GM19324 (cell line): ENCODE results near the gene CCDC149.

Experiments
- ATAC-seq: cut with Tn5 transposase; IDR thresholded peaks from one replicate; pipeline ENCODE4 v1.9.1; 2021; ENCODE audit warnings: mild to moderate bottlenecking, moderate library complexity; ENCODE audit not compliant: unreplicated experiment, low FRiP score

CCDC149 gene

DNA sequence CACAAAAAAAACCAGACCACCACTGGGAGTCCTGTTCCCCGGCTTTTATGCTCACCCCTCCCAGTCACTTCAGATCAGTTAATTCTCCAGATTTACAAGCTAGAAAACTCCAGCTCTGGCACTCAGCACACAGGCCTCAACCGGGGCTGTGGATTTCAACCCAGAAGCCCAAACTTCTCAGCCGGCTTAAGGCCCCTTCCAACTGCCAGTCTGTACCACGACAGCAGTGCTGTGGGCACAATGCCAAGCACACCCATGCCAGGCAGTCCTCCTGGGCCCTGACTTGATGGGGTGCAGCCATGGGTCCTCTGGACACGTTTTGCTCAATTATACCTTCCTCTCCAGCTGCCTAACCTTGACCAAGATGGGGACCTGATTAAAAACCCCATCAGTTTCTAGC is 105.2 kb downstream of the CCDC149 start:
- no peak for ATAC-seq

DNA sequence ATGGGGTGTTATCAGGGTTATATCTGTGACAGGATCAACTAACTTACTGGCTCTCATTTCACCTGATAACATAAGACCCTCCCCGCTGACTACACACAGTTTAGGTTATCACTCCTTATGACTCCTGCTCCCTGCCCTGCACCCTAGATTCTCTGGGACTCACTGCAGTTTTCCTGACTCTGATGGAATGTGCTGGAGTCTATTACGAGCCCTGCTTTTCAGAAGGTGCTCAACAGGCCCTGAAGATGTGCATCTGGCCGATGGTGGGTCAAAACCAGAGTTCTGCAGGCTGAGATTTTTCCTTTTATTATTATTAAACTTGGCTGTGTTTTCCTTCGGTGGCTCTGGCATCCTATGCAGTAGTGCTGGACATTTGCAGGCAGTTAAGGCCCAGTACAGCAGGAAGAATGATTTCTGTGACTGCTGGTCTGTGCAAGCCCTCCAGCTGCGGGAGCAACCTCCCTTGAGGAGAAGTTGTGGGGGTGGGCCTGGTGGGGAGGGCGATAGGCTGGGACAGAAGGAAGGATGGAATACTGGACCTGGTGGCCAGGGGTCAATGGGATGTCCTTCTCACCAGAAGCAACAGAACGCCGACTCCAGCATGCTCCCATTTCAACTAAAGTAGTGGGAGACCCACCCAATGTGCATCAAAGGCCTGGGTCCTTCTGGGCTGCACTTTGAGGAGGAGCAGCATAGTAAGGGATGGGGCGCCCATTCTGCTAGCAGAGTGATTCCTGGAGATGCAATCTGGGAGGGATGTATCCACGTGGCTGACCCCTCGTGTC is 106.4 kb downstream of the CCDC149 start:
- no peak for ATAC-seq

DNA sequence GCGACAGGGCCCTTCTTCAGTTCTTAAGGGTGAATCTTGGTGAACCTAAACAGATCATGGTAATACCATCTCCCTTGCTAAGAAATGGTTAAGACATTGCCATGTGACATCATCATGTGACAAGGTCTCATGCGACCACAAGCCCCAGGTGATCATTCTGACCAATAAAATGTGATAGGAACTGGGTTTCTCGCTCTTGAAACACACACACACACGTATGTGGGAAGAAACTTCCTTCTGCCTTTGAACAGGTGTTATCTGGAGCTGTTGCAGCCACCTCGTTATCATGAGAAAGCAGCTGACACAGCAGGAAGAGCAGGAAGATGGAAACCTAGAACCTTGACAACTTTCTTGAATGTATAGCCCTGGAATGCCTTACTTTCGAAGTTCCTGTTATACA is 107.3 kb downstream of the CCDC149 start:
- no peak for ATAC-seq

DNA sequence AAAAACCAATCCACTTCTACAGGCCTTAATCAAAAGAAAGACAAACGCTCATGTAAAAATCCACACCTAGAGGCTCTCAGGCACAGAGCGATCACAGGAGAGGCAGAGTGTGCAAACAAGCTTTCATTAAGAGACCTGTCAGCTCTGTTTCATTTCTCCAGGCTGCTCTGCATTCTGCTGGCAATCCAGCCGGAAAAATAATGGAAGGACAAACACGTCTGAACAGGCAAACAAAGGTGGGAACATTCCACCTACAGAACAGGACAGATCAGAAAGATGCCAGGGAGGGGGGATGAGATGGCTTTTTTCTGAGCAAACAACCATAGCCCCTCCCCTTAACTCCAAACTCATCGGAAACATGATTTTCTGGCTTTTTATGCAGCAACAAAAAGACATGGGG is 107.8 kb downstream of the CCDC149 start:
- ATAC-seq, result no peak

DNA sequence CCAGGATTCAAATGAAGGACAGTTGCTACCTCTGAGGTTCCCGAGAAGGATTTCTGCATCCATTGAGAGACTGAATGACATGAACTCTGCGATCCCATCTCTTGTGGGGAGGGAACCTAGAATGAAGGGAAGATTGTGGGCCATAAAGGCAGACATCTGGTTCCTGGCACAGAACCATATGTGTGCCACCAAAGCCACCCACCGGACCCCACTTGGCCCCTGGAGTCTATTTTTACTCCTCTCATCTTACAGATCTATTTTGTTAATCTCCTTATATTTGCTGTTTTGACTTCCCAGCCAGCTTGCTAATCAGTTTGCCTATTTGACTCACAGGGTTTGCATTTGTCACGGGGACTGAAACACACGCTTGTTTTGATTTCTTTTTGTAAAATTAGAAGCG is 110.2 kb downstream of the CCDC149 start:
- ATAC-seq, result no peak

DNA sequence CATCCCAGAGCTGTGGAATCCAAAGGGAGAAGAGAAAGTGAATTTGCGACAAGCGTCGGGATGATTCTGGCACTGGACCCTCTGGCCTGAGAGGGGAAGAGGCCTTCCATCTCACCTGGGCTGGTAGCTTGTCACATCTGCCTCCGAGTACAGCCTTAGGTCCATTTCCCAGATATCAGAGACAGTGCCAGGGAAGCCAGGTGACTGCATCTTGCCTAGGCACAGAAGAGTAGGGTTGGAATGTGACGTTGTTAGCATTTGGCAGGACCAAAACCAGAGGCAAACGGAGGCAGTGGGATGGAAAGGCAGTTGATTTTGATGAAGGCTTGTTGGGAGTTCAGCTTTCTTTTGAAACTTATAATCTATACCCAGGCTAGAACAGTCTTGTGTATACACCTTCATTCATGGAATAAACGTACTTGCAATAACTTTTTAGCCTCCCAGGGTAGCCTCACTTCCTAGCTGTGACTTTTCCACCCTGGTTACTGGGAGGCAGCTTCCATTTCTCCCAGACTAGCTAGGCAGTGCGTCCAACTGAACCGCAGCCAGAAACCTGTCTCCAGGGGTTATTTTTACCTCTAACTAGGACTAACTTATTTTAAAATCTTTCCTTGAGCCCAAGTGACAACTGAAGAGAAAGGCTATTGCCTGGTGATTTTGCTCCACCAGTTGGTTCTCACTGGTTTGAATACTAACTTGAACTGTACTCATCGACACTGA is 111.5 kb downstream of the CCDC149 start:
- no peak for ATAC-seq

DNA sequence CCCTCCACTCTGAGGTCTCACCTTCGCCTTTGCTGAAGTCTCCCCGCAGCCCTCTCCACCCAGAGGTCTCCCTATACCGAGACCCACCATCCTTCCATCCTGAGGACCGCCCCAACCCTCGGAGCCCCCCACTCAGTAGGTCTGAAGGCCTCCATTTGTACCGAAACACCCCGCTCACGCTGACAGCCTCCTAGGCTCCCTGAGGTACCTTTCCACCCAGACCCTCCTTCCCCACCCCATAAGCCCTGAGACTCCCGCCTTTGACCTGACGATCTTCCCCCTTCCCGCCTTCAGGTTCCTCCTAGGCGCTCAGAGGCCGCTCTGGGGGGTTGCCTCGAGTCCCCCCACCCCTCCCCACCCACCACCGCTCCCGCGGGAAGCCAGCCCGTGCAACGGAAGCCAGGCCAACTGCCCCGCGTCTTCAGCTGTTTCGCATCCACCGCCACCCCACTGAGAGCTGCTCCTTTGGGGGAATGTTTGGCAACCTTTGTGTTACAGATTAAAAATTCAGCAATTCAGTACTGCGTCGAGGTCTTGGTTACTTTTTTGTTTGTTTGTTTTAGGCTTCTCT is 112.4 kb downstream of the CCDC149 start:
- ATAC-seq, result no peak

DNA sequence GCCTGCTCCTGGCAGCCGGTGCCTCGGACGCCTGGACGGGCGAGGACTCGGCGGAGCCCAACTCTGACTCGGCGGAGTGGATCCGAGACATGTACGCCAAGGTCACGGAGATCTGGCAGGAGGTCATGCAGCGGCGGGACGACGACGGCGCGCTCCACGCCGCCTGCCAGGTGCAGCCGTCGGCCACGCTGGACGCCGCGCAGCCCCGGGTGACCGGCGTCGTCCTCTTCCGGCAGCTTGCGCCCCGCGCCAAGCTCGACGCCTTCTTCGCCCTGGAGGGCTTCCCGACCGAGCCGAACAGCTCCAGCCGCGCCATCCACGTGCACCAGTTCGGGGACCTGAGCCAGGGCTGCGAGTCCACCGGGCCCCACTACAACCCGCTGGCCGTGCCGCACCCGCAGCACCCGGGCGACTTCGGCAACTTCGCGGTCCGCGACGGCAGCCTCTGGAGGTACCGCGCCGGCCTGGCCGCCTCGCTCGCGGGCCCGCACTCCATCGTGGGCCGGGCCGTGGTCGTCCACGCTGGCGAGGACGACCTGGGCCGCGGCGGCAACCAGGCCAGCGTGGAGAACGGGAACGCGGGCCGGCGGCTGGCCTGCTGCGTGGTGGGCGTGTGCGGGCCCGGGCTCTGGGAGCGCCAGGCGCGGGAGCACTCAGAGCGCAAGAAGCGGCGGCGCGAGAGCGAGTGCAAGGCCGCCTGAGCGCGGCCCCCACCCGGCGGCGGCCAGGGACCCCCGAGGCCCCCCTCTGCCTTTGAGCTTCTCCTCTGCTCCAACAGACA is 113.1 kb downstream of the CCDC149 start:
- no peak for ATAC-seq

DNA sequence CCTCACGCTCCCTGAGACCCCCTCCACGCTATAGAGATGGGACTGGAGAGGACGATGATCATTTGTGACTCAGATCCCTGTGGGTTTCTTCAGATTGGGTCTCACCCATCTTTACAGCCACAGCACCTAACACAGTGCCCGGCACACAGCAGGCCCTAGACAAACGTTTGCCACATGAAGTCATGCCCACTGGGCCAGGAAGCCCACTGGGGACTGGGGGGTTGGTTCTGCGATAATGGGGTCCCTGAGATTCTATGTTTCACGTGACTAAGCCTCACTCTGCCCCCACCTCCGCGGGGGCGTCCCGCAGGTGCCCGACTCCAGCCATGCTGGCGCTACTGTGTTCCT is 113.7 kb downstream of the CCDC149 start:
- ATAC-seq, result no peak

DNA sequence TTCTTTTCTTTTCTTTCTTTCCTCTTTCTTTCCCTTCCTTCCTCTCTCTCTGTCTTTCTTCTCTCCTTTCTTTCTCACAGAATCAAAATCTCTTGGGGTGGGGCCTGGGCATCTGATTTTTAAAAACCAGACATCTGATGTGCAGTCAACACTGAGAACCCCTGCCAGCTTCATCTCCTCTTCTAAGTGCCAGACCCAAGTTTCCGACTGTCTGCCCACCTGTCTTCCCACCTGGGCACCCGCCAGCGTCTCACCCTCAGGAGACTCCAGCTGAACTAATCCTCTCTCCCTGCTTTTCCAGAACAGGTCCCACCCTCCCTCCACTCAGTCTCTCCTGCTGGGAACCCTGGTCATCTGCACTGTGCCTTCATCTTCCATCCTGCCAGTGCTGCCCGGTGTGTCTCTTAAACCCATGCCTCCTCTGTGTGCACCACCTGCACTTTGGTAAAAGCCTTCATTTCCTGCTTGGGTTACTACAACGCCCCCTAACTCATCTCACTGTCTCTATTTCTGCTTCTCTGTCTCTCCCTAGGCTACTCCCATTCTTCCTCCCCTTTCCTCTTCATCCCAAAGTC is 114.7 kb downstream of the CCDC149 start:
- ATAC-seq, result no peak

DNA sequence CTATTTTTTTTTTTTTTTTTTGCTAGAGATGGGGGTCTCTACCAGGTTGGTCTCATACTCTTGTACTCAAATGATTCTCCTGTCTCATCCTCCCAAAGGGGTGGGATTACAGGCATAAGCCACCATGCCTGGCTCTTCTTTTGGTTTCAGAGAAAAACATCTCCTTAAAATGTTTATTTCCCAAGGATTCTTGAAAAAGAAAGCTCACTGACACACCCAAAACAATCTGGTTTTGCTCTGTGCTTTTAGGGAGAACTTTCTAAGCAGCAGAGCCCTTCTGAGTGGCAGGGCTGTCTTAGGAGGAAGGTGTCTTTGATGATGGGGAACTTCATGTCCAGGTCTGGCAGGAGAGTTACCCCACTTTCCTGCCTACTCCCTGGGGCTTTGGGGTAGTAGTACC is 116.2 kb downstream of the CCDC149 start:
- ATAC-seq, result no peak

DNA sequence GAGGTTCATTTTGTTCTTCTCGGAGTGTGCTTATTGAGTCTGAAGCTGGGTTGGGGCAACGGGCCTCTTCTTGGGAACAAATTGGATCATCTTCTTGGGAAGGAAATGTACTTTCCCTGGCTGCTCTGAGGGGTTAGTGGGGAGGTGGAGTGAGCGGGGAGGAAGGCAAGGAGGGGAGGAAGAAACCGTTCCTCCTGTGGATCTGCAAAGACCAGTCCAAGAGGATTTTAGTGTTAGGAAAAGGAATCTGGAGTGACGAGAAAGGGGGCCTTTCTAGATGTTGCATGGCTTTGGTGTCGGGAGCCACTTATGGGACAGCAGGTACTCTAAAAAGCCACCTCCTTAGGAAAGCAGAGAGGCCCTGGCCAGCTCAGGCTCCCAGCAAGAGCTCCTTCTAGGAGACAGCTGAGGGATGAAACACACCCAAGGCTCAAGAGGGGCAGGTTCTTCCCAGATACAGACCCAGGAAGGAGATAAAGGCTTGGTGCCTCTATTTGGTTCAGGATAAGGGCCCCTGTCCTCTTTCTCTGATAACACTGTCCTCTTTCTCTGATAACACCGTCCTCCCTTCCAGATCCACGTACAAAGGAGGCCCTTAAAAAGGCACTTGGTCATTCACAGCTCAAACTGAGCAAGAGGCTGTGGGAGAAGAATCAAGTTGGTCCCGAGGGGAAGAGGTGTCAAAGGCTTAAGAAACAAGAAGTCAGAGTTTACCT is 117.0 kb downstream of the CCDC149 start:
- no peak for ATAC-seq

DNA sequence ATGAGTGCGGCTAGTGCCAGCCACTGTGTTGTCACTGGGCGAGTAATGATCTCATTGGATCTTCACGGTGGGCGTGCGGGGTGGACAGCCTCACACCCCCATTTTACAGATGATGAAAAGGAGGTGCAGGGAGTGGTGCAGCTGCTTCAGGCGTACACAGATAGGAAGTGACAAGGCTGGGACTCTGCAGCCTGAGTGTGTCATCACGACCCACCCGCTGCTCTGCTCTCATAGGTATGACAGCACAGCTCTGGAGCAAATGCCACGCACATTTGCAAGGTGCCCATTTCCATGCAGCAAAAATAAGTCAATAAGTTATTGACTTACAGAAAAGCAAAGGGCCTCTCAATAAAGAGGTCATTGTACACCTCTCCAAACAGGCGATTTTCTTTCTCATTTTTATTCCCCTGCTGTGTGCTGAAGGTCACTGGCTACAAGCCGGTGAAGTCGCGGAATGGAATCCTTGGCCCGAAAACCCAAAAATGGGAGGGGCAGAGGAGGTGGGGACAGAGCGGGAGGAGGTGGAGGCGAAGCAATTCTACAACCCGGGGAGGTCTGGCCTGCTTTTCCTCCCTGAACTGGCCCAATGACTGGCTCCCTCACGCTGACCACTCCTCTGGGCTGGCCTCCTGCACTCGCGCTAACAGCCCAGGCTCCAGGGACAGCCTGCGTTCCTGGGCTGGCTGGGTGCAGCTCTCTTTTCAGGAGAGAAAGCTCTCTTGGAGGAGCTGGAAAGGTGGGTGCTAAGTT is 117.8 kb downstream of the CCDC149 start, which contains the start of gene SOD3:
SOD3 (plus strand) TSS at position 658 of the 750 bp plus-strand sequence. CDS start 3,949 bp downstream, outside the sequence.
- ATAC-seq, result no peak

DNA sequence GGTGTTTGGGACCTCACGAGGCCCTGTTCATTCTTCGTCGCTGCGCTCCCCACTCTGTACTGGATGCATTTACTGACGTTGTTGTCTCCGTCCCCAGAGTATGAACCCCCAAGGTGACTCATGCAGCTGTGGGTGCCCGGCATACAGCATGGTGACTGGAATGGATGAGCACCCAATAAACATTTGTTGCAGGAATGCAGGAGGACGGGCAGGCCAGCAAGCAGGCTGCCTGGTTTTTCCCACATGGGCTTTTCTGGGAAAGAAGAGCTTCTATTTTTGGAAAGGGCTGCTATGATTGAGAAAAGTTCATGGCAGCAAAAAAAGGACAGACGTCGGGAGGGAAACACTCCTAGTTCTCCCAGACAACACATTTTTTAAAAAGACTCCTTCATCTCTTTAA is 118.4 kb downstream of the CCDC149 start:
- ATAC-seq, result no peak

DNA sequence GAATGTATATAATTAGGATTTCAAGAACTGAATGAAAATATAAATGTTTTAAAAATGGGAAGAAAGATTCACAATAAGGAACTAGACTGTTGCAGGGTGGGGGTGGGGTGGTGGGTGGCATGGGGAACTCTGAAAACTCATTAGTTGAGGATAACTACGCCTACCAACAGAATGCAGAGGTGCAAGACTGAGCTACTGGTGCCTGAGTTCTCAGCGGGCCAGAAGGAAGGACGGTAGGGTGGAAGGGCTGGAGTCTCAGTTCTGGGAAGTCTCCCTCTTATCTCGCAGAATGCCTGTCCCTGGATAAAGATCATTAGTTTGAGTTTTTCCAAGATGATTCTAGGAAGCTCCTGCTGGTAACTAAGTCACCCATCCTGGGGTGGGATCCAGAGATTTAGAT is 118.8 kb downstream of the CCDC149 start:
- no peak for ATAC-seq

DNA sequence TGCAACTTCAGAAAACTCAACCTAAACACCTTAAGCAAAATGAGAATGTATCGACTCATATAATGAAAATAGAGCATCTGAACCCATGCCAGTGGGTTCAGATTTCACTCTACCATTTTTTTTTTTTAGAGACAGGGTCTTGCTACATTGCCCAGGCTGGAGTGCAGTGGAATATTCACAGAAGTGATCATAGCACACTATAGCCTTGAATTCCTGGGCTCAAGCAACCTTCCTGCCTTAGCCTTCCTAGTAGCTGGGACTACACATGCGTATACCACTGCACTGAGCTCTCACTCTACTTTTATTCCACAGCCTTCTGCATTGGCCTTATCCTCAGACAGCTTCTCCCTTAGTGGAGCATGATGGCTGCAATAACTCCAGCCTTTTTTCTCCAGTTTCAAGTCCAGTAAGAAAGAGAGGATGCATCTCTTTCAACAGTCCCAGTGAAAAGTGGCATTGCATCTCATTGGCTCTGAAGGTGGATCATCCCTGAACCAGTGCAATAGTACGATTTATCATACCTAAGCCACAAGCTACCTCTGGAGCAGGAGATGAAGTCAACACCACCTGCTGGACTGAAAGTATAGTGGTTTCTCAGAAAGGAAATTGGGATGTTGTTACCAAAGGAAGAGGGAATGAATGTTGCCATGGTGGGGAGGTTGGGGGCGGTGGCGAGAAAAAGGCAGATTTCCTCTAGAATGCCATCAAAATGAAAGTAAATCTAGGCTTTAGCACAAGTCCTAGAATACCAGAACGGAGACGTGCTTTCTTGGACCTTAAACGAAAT is 119.4 kb downstream of the CCDC149 start:
- no peak for ATAC-seq

DNA sequence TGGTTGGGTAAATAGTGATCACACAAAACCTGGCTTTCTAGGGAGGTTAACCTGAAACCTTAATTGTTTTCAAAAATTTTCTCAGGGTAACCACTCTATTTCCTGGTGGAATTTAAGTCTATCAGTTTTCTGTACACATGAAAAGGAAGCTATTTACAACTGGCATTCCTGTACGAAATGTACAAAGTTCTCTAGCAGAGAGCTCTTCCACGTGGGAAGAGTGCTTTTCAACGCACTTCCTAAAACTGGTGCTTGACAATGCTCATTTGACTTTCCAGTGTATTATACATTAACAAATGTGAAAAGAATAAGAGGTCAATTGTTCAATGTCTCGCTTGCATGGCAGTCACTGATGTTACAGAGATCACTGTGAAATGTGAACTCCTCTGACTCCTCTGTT is 120.3 kb downstream of the CCDC149 start:
- no peak for ATAC-seq

DNA sequence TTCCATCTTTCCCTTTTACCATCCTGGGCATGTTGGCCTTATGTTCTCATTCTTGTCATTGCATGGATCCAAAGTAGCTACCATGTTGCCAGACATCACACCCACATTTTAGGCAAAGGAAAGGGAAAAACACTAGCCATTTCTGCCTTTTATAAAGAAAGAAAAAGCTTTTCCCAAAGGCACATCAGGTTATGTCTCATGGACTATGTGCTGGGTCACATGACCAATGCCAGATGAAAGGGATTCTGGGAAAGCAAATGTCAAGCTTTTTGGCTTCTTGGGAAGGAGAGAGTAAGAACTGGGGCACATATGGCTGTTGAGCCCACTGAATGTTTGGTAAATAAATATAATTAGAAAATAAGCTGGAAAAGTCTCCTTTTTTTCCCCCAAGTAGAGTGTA is 121.8 kb downstream of the CCDC149 start:
- ATAC-seq, result no peak

DNA sequence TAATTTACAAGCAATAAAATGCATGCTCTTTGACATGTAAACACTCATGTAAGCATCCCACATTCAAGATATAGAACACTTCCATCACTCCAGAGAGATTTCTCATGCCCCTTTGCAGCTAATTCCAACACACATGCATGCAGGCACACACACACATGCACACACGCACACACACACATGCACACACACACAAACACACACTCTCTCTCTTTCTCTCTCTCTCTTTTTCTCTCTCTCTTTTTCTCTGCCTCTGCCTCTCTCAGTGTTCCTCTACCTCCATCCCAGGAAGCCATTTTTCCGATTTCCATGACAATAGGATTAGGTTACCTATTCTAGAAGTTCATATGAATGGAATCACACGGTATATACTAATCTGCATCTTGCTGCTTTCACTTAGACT is 129.3 kb downstream of the CCDC149 start:
- no peak for ATAC-seq
